GM19438 (cell line): Measurements from ENCODE around the gene HECW1.
"Not testable (repeated sequence)": the region's sequence is repeated elsewhere in the genome, so short reads cannot be mapped to it uniquely, and the experiment has no call there.

ENCODE experiments used
- ATAC-seq: cut with Tn5 transposase; IDR thresholded peaks from one replicate; pipeline ENCODE4 v1.9.1; 2021; ENCODE audit warnings: low read depth; ENCODE audit not compliant: unreplicated experiment

Gene HECW1

DNA sequence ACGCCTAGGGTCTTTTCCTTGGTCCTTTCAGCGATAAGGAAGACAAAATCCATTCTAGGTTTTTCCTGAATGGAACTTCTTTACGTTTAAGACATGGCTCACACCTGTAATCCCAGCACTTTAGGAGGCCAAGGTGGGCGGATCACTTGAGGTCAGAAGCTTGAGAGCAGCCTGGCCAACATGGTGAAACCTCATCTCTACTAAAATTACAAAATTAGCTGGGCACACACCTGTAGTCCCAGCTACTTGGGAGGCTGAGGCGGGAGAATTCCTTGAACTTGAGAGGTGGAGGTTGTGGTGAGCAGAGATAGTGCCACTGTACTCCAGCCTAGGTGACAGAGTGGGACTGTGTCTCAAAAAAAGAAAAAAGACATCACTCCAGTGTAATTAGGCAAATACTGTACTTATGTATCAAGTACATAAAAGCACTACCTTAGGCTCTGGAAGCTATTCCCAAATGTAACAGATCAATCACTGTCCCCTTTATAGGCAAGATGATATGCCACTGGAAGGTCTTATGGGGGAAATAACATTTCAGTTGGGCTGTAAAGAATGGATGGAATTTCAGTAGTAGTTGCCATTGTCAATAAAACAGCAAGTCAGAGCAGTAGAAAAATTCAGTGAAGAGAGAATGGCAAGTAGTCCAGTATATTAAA lies 476.2 kb downstream of the HECW1 start:
- no peak for ATAC-seq

DNA sequence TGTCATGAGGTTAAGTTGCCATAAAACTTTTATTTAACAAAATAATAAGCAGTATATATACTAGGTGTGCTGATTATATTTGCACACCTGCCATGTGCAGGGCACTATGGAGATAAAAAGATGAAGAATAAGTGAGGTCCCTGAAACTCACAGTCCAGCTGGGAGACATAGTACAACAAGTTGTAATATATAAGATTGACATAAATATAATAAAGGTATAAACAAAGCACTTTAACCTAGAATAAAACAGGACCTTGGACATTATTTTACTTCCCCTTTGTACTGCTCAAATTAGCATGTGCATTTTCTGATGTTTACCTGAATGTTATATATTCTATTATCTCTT lies 476.7 kb downstream of the HECW1 start:
- no peak for ATAC-seq

DNA sequence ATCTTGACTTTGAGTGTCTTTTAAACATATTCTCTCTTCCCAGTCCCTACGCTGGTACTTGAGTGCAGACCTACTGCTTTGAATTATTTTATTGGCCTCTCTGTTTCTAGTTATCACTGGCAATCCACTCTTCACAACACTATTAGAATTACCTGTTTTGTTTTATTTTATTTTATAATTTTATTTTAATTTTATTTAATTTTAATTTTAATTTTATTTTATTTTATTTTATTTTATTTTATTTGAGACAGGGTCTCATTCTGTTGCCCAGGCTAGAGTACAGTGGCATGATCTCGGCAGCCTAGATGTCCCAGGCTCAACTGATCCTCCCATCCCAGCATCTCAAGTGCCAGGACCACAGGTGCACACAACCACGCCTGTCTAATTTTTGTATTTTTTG lies 477.3 kb downstream of the HECW1 start:
- ATAC-seq = no peak

DNA sequence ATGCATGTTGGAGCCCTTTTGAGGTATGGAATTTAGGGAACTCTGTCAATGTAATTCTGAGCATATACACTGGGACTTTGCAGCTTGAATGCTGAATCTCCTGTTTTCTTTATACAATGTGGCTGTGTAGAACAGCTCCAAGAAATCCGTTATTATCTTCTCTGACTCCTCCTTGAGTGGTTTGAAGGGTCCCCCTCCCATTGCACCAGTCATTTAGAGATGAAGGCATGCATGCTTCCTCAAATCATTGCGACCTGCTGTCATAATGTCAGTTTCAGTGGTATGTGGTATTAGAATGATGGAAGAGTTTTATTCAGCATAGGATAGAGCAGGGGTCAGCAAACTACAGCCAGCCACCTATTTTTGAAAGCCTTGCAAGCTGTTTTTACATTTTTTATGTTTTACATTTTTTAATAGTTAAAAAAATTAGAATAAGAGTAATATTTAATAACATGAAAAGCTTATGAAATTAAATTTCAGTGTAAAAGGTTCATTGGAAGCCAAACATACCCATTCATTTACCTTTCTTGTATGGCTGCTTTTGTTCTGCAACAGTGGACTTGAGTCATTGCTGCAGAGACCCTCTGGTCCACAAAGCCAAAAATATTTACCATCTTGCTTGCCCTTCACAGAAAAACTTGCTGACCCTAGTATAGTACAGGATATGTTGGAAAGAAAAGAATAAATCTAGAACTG lies 478.6 kb downstream of the HECW1 start:
- peak; percentile 68 for ATAC-seq

DNA sequence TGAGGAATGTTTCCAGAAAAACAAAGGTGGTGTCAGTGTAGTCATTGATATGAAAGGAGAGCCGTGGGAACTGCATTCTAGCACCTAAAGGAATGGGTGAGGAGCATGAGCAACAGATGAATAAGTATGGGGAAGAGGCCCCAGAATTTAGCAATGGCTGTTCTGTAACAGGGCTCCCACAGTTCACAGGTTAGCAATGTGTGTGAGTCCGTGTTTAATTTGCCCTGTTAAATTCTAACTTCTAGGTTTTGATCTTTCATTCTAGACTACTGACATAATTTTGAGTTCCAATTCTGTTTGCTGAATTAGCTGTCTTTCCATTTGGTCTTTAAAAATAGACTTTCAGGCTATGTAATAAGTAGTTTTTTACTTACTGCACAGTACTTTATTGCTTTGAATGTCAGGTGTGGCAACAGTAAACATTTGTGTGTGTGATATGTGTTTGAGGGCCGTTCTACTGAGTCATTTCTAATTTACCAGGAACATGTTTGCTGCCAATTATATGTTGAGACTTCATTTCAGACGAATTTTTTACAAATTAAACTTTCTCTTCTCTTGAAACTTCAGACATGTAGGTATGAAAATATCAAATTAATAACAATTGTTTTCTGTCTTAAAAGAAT lies 479.2 kb downstream of the HECW1 start:
- ATAC-seq = no peak

DNA sequence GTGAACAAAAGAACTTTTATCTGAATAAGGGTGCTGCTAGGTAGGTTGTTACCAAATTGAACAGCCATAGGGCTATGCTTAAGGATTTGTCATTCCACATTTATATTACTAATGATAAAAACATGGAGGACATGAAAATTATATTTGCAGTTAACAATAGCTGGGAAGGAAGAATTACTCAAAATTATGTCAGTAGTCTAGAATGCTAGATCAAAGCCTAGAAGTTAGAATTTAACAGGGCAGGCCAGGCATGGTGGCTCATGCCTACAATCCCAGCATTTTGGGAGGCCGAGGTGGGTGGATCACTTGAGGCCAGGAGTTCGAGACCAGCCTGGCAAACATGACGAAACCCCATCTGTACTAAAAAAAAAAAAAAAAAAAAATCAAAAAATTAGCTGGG lies 479.9 kb downstream of the HECW1 start:
- ATAC-seq = no peak

DNA sequence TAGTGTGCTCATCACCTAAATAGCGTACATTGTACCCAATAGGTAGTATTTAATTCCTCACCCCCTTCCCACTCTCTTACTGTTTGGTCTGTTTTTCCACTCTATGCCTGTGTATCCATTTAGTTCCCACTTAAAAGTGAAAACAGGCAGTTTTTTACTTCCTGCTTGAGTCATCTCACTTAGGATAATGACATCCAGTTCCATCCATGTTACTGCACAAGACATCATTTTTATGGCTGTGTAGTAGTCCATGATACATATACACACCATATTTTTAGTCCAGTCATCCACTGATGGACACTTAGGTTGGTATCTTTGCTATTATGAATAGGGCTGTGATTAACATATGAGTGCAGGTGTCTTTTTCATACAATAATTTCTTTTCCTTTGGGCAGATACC lies 480.6 kb downstream of the HECW1 start:
- no peak for ATAC-seq

DNA sequence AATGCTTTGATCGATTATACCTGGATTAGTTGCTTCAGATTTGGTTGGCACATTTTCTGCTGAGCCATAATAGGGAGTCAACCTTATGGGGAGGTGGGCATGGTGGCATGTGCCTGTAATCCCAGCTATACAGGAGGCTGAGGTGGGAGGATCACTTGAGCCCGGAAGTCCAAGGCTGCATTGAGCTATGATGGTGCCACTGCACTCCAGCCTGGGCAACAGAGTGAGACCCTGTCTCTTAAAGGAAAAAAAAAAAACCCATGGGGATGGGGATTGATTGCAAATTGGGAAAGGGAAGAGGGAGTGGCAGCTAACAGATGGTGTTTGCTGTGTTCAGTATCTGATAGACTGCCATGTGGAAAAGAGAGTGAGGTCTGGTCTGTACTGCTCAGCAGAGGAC lies 481.6 kb downstream of the HECW1 start:
- ATAC-seq = no peak

DNA sequence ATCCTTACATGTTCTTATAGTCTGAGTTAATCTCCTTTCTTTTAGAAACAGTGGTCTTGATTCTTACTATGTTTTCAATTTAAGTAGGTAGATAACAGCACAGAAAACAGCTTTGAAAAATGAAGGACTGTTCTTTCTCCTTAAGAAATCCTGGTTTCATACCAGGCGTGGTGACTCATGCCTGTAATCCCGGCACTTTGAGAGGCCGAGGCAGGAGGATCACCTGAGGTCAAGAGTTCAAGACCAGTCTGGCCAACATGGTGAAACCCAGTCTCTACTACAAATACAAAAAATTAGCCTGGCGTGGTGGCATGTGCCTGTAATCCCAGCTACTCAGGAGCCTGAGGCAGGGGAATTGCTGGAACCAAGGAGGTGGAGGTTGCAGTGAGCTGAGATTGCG lies 484.0 kb downstream of the HECW1 start:
- ATAC-seq = not testable (repeated sequence)

DNA sequence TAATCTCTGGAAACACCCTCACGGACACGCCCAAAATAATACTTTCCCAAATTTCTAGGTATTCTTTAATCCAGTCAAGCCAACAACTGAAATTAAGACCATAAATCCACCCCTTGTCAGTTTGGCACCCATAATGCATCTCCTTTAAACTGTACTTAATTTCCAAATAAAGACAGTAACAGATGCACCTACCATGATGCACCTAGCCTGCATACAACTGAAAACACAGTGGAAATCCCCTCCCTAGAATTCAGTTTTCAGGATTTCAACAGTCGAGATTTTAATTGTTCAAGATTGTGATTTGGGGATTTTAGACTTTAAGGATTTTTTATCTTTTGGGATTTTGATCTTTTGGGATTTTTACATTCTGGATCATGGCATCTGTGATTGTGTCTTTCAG lies 487.6 kb downstream of the HECW1 start:
- no peak for ATAC-seq

DNA sequence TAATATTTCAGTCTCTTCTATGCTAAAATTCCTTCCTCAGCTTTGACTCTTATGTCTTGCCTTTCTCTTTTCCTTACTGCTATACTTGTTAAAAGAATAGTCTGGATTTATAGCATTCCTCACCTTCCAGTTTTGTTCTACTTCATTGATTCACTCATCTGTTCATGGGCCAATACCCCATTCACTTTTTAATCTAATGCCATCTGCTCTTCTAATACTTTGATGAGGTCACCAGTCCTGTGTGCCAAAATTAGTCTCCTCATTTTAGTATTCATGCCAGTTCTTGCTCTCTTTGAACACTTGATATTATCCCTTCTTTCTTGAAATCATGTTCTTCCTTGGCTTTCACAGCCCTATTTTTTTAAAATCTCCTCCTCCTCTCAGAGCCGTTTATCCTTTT lies 489.8 kb downstream of the HECW1 start:
- ATAC-seq = no peak

DNA sequence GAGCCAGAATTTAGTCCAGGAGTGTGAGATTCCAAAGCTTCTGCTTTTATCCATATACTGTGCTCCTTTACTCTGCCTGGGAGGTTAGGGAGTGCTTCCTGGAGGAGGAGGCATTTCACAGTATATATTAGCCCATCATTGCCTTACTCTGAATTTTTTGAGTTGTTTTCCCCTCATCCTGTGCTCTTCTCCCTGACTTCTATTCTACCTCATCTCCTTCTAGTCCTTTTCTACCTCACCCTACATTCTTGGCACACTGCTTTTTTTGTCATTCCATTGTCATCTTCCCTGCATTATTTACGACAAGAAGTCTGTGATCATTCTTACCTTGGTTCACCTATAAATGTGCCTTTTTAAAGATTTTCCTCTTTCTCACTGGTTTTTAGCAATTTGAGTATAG lies 491.8 kb downstream of the HECW1 start:
- ATAC-seq = no peak

DNA sequence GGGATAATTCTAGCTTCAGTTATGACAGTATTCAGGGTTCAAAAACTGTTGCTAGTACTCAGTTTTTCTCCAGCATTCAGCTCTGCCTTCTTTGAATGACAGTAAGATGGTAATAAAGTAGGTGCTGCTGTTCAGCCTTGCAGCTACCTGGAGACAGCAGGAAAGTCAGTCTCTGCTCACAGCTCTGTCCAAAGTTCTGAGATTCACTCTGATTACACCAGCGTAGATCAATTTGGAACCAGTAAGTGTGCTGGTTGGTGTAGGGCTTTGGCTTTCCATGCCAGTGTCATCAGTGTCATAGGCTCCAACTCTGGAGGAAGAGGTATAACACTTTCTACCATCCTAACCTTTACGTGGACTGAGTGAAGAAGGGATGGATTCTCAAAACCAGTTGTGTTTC lies 496.6 kb downstream of the HECW1 start:
- no peak for ATAC-seq

DNA sequence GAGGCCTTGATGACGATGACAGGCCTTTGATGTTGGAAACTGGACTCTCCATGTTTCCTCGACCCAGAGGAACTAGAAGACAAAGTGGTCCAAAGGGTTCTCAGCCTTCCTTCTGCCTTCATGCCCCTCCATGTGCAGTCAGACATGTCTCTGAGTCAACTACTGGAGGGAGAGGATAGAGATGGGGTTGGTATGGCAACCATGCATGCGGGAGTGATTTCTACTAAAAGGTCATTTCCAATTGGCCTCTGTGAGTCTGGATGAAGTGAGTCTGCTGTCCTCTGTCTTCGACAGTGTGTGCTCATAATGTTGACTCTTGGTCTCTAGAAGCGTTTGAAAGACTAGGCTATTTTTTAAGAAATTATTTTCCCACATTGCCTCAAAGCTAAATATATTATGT lies 499.7 kb downstream of the HECW1 start:
- no peak for ATAC-seq

DNA sequence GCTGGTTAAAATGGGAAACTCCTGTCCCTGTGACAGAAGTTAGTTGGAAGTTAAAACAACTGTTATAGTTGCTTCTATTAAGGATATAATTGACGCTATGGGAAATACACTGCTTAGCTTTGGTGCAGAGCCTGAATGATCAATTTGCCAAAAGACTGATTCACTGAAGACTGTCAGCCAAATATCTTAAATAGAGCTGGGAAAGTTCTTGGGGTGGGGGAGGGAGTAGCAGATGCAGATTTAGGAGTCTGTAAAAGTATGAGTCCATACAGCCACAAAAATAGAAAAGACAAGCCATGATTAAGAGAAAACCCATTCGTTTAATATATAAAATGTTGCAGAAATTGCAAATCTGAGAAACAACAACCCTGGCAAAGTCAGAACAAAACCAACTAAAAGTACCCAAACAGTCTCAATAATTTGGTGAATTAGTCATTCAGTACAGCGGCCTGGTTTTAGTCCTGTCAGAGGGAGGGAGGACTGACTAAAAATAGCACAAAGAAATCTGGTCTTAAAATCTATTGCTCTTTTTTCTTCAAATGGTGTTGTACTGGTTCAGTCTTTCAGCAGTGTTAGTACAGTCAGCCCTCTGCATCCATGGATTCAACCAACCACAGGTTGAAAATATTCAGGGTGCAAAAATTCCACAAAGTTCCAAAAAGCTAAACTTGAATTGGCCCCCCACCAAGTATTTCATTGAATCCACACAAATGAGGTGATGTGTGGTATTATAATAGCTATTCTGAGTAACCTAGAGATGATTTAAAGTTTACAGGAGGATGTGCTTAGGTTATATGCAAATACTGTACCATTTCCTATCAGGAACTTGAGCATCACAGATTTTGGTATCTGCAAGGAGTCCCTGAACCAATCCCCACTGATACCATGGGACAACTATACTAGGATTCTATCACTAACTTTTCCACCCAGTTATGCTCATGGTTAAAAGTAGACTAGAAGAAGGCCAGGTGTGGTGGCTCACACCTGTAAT lies 500.4 kb downstream of the HECW1 start:
- ATAC-seq = no peak
